ENCODE measurements around the gene PPP1R14C. TPM values are rescaled to one million over a fixed set of nuclear protein-coding genes. Genes with fewer than 3 reads are reported as not detected.

PPP1R14C gene
- polyA plus RNA-seq, 1 donor from 2014 or later = 14.0 TPM

DNA sequence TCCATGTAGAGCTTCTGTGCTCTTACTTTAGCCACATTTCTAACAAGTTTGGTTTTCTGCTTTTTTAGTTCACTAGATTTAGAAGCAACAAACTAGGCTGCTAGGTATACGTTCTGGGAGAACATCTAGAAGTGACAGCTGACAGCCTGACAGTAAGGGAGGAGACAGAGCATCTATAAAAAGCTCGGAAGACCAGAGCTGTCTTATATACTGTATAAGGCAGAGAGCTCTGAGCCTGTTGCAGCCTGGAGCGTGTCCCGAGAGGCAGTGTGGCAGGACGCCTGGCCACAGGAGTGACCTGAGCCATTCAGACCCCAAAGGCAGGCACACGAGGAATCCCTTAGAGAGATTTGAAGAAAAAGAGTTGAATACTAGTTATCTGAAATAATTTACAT, 24.6 kb downstream of the PPP1R14C start:
- Histone ChIP-seq H3K9ac (ENCODE audit: low read length) (no peak overlapping the region), H3K9me3 (ENCODE audit: low read length) (no peaks in the 10 kb centered on the region), H3K36me3 (ENCODE audit: insufficient read depth, low read length) (no peaks in the 10 kb centered on the region), H3K27ac (ENCODE audit: low read length) (no peak overlapping the region), H3K4me2 (ENCODE audit: low read length) (no peak overlapping the region), H3K4me3 (ENCODE audit: low read length) (no peak overlapping the region), H2AFZ (ENCODE audit: low read depth, low read length) (no peak overlapping the region), H3K27me3 (ENCODE audit: insufficient read depth, low read depth, low read length) (no peaks in the 10 kb centered on the region), H3K79me2 (replicated peaks; ENCODE audit: insufficient read depth, low read length) (no peaks in the 10 kb centered on the region), H3F3A (ENCODE audit: insufficient read depth, low read length, poor library complexity, severe bottlenecking) (no peaks in the 10 kb centered on the region), H4K20me1 (ENCODE audit: insufficient read depth) (no peaks in the 10 kb centered on the region), H3K9me2 (ENCODE audit: insufficient read depth, low read length) (no peaks in the 10 kb centered on the region)
- TF ChIP-seq RAD21 (conservative IDR thresholded peaks at IDR 0.05) (no peak), POLR2AphosphoS5 (IDR thresholded peaks at IDR 0.05) (peak; percentile 10), EP300 (conservative IDR thresholded peaks at IDR 0.05; ENCODE audit: poor library complexity, severe bottlenecking) (peak; percentile 67), TAF1 (IDR thresholded peaks at IDR 0.05; ENCODE audit: low read depth) (no peak)

DNA sequence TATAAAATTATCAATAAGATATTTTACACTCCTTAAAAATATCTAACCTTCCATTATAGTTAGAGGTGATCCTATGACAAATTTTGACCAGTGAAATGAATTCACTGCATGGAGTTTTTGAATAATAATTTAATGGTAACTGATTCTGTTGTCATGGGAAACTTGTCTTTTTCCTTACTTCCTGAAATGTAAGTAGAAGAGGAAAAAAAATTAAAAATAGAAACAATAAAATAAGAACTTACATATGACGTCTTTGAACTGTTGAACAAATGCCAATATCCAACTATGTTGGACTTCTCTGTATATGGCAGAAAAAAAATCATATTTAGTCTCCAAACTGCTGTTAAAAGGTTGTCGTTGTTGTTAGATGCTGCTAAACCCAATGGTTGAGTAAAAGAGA, 26.3 kb downstream of the PPP1R14C start:
- Histone ChIP-seq H3K9ac (ENCODE audit: low read length) (no peak overlapping the region), H3K4me3 (ENCODE audit: low read length) (no peak overlapping the region), H4K20me1 (ENCODE audit: insufficient read depth) (no peaks in the 10 kb centered on the region), H3K36me3 (ENCODE audit: insufficient read depth, low read length) (no peaks in the 10 kb centered on the region), H3K4me2 (ENCODE audit: low read length) (no peak overlapping the region), H3K9me3 (ENCODE audit: low read length) (no peaks in the 10 kb centered on the region), H2AFZ (ENCODE audit: low read depth, low read length) (no peak overlapping the region), H3K79me2 (replicated peaks; ENCODE audit: insufficient read depth, low read length) (no peaks in the 10 kb centered on the region), H3K9me2 (ENCODE audit: insufficient read depth, low read length) (no peaks in the 10 kb centered on the region), H3K27me3 (ENCODE audit: insufficient read depth, low read depth, low read length) (no peaks in the 10 kb centered on the region), H3F3A (ENCODE audit: insufficient read depth, low read length, poor library complexity, severe bottlenecking) (no peaks in the 10 kb centered on the region), H3K27ac (ENCODE audit: low read length) (no peak overlapping the region)
- TF ChIP-seq POLR2AphosphoS5 (IDR thresholded peaks at IDR 0.05) = no peak
- no peak for TF ChIP-seq RAD21 (conservative IDR thresholded peaks at IDR 0.05)
- no peak for TF ChIP-seq EP300 (conservative IDR thresholded peaks at IDR 0.05; ENCODE audit: poor library complexity, severe bottlenecking)

DNA sequence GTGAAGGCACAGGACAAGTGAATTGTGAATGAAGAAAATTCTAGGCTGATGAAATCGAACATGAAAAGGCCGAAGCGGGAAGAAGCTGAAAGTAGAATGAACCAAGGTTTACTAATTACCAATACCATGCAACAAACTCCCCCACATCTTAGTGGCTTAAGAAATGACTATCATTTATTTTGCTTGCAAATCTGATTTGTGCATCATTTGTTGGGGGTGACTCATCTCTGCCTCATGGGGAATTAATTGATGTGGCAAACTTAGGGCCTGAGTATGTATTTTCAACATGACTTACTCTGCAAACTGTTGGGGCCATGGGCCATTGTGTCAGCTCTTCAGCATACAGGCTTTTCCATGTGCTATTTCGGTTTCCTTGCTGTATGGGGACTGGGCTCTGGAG, 26.8 kb downstream of the PPP1R14C start:
- Histone ChIP-seq H3K79me2 (replicated peaks; ENCODE audit: insufficient read depth, low read length) (no peaks in the 10 kb centered on the region), H3K9me2 (ENCODE audit: insufficient read depth, low read length) (no peaks in the 10 kb centered on the region), H3K27me3 (ENCODE audit: insufficient read depth, low read depth, low read length) (no peaks in the 10 kb centered on the region), H3K36me3 (ENCODE audit: insufficient read depth, low read length) (no peaks in the 10 kb centered on the region), H2AFZ (ENCODE audit: low read depth, low read length) (no peak overlapping the region), H3K4me2 (ENCODE audit: low read length) (no peak overlapping the region), H3K9me3 (ENCODE audit: low read length) (no peaks in the 10 kb centered on the region), H3K27ac (ENCODE audit: low read length) (no peak overlapping the region), H3K4me3 (ENCODE audit: low read length) (no peak overlapping the region), H3F3A (ENCODE audit: insufficient read depth, low read length, poor library complexity, severe bottlenecking) (no peaks in the 10 kb centered on the region), H3K9ac (ENCODE audit: low read length) (no peak overlapping the region), H4K20me1 (ENCODE audit: insufficient read depth) (no peaks in the 10 kb centered on the region)
- no peak for TF ChIP-seq EZH2 (IDR thresholded peaks at IDR 0.05; ENCODE audit: borderline replicate concordance, insufficient read depth, low read length, poor library complexity, severe bottlenecking)
- TF ChIP-seq EP300 (conservative IDR thresholded peaks at IDR 0.05; ENCODE audit: poor library complexity, severe bottlenecking) = no peak
- TF ChIP-seq POLR2AphosphoS5 (IDR thresholded peaks at IDR 0.05) = no peak
- TF ChIP-seq, protein P1, sequence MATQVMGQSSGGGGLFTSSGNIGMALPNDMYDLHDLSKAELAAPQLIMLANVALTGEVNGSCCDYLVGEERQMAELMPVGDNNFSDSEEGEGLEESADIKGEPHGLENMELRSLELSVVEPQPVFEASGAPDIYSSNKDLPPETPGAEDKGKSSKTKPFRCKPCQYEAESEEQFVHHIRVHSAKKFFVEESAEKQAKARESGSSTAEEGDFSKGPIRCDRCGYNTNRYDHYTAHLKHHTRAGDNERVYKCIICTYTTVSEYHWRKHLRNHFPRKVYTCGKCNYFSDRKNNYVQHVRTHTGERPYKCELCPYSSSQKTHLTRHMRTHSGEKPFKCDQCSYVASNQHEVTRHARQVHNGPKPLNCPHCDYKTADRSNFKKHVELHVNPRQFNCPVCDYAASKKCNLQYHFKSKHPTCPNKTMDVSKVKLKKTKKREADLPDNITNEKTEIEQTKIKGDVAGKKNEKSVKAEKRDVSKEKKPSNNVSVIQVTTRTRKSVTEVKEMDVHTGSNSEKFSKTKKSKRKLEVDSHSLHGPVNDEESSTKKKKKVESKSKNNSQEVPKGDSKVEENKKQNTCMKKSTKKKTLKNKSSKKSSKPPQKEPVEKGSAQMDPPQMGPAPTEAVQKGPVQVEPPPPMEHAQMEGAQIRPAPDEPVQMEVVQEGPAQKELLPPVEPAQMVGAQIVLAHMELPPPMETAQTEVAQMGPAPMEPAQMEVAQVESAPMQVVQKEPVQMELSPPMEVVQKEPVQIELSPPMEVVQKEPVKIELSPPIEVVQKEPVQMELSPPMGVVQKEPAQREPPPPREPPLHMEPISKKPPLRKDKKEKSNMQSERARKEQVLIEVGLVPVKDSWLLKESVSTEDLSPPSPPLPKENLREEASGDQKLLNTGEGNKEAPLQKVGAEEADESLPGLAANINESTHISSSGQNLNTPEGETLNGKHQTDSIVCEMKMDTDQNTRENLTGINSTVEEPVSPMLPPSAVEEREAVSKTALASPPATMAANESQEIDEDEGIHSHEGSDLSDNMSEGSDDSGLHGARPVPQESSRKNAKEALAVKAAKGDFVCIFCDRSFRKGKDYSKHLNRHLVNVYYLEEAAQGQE (IDR thresholded peaks at IDR 0.05; ENCODE audit: borderline replicate concordance) = no peak

DNA sequence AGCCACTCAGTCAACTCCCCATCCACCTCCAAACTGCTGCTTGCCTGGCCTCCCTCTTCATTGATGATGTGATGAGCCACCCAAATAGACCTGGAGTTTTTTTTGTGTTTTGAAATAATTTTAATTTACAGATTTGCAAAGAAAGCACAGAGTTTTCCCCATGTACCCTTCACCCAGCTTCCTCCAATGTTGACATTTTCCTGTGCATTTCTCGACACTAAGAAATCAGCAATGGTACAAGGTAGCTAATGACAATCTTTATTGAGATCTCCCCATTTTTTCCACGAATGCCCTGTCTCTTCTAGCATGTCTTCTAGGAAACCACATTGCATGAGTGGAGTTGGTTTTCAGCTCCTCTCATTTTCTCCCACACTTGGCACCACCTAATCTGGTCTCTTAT, 30.1 kb downstream of the PPP1R14C start:
- Histone ChIP-seq H3K9ac (ENCODE audit: low read length) (no peak overlapping the region), H2AFZ (ENCODE audit: low read depth, low read length) (no peak overlapping the region), H3K27me3 (ENCODE audit: insufficient read depth, low read depth, low read length) (no peaks in the 10 kb centered on the region), H3K27ac (ENCODE audit: low read length) (no peak overlapping the region), H3K9me2 (ENCODE audit: insufficient read depth, low read length) (no peaks in the 10 kb centered on the region), H3K79me2 (replicated peaks; ENCODE audit: insufficient read depth, low read length) (no peaks in the 10 kb centered on the region), H3K36me3 (ENCODE audit: insufficient read depth, low read length) (no peaks in the 10 kb centered on the region), H3K4me3 (ENCODE audit: low read length) (no peak overlapping the region), H3K4me2 (ENCODE audit: low read length) (no peak overlapping the region), H3F3A (ENCODE audit: insufficient read depth, low read length, poor library complexity, severe bottlenecking) (no peaks in the 10 kb centered on the region), H4K20me1 (ENCODE audit: insufficient read depth) (no peaks in the 10 kb centered on the region), H3K9me3 (ENCODE audit: low read length) (no peaks in the 10 kb centered on the region)
- TF ChIP-seq POLR2AphosphoS5 (IDR thresholded peaks at IDR 0.05) (no peak), EP300 (conservative IDR thresholded peaks at IDR 0.05; ENCODE audit: poor library complexity, severe bottlenecking) (no peak), RAD21 (conservative IDR thresholded peaks at IDR 0.05) (no peak), MXI1 (conservative IDR thresholded peaks at IDR 0.05; ENCODE audit: poor library complexity, severe bottlenecking) (no peak), EZH2 (IDR thresholded peaks at IDR 0.05; ENCODE audit: borderline replicate concordance, insufficient read depth, low read length, poor library complexity, severe bottlenecking) (no peak), SMC3 (conservative IDR thresholded peaks at IDR 0.05; ENCODE audit: poor library complexity) (no peak)
- TF ChIP-seq, protein P2, sequence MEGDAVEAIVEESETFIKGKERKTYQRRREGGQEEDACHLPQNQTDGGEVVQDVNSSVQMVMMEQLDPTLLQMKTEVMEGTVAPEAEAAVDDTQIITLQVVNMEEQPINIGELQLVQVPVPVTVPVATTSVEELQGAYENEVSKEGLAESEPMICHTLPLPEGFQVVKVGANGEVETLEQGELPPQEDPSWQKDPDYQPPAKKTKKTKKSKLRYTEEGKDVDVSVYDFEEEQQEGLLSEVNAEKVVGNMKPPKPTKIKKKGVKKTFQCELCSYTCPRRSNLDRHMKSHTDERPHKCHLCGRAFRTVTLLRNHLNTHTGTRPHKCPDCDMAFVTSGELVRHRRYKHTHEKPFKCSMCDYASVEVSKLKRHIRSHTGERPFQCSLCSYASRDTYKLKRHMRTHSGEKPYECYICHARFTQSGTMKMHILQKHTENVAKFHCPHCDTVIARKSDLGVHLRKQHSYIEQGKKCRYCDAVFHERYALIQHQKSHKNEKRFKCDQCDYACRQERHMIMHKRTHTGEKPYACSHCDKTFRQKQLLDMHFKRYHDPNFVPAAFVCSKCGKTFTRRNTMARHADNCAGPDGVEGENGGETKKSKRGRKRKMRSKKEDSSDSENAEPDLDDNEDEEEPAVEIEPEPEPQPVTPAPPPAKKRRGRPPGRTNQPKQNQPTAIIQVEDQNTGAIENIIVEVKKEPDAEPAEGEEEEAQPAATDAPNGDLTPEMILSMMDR (IDR thresholded peaks at IDR 0.05; ENCODE audit: poor library complexity, severe bottlenecking) = no peak
- TF ChIP-seq, protein P1 (IDR thresholded peaks at IDR 0.05; ENCODE audit: borderline replicate concordance) = no peak

All from neural cell (in vitro differentiated cells).